Testis (tissue), 2 donors: Measurements from ENCODE around the gene LRRC53.

Source experiments
- POLR2A ChIP-seq: fragments of 450-650 bp; IDR thresholded peaks from one replicate; pipeline ENCODE4 v1.6.1; 2017; ENCODE audit warnings: antibody characterized with exemption, mild to moderate bottlenecking, moderate library complexity
- TF ChIP-seq, protein P1 (sequence below), 3 experiments: fragments of 450-650 bp in 2 of 3; fragments of 200-600 bp in 1 of 3; sonication (generic) in 1 of 3; IDR thresholded peaks; one replicate each; pipeline ENCODE4 v1.5.1; 2016 to 2019; ENCODE audit warnings: antibody characterized with exemption in 3 of 3, mild to moderate bottlenecking in 2 of 3, moderate library complexity in 1 of 3

DNA sequence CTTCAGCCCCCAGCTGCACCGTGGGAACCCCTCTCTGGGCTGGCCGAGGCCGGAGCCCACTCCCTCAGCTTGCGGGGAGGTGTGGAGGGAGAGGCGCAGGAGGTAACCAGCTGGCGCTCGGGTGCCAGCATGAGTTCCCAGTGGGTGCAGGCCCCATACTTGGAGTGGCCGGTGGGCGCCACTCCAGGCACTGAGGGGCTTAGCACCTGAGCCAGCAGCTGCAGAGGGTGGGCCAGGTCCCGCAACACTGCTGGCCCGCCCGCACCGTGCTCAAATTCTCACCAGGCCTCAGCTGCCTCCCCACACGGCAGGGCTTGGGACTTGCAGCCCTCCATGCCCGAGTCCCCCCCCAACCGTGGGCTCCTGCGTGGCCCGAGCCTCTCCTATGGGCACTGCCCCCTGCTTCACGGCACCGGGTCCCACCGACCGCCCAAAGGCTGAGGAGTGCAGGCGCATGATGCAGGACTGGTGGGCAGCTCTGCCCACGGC is 47.2 kb downstream of the LRRC53 start:
- TF ChIP-seq, protein P1, sequence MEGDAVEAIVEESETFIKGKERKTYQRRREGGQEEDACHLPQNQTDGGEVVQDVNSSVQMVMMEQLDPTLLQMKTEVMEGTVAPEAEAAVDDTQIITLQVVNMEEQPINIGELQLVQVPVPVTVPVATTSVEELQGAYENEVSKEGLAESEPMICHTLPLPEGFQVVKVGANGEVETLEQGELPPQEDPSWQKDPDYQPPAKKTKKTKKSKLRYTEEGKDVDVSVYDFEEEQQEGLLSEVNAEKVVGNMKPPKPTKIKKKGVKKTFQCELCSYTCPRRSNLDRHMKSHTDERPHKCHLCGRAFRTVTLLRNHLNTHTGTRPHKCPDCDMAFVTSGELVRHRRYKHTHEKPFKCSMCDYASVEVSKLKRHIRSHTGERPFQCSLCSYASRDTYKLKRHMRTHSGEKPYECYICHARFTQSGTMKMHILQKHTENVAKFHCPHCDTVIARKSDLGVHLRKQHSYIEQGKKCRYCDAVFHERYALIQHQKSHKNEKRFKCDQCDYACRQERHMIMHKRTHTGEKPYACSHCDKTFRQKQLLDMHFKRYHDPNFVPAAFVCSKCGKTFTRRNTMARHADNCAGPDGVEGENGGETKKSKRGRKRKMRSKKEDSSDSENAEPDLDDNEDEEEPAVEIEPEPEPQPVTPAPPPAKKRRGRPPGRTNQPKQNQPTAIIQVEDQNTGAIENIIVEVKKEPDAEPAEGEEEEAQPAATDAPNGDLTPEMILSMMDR (IDR thresholded peaks at IDR 0.05), result no peak
- no peak for TF ChIP-seq POLR2A
